K562 (cell line): ENCODE data around the gene GREB1. TPM values are rescaled to one million over a fixed set of nuclear protein-coding genes. Genes with fewer than 3 reads are reported as not detected.

Experiments
- ATAC-seq: fragments of 200-7000 bp; cut with Tn5 transposase; 3 replicates; pipeline ENCODE4 v1.9.1; 2020; ENCODE audit warnings: moderate library complexity
- BruUV-seq: library from RNA; stranded (reverse); fragments of 400-500 nt; replicated peaks from 2 replicates; lab custom pipeline; 2021; lab: Mats Ljungman, UMichigan
- CTCF ChIA-PET: fragments of 300-600 bp; formaldehyde crosslinking; extraction: SDS; loops from one replicate; lab custom pipeline; 2021; ENCODE audit warnings: low intra/inter-chr PET ratio; lab: Yijun Ruan, JAX
- POLR2A ChIA-PET: fragments of 300-600, 350-650 bp; sonication (Branson Sonifier 250); formaldehyde crosslinking; extraction: SDS; loops from one replicate; lab custom pipeline; 2021; ENCODE audit warnings: antibody characterized with exemption, inconsistent platforms; lab: Yijun Ruan, JAX
- DNase-seq, 4 experiments: peaks; one replicate each; pipeline versions ENCODE4 v3.0.0 to v3.0.0-alpha.2; 2011 to 2018; ENCODE audit warnings: low spot score in 3 of 4, mixed read lengths in 3 of 4; ENCODE audit errors: extremely low read depth in 1 of 4
- FAIRE-seq: peaks from 2 replicates; lab custom pipeline; 2011; peaks lifted over from hg19 to GRCh38; lab: Jason Lieb, UNC
- H2AFZ ChIP-seq: 2 replicates; pipeline ENCODE4 v1.6.0; 2011; ENCODE audit warnings: low read depth, low read length, control low read depth, inconsistent platforms
- H3K27ac ChIP-seq: fragments of 200-600 bp; 3 replicates; pipeline ENCODE4 v1.8.0; 2011; ENCODE audit warnings: low read depth, mild to moderate bottlenecking, control low read depth, inconsistent platforms, low read length, moderate library complexity, mixed read lengths; ENCODE audit errors: extremely low read depth
- H3K27me3 ChIP-seq, 2 experiments: fragments of 300-600 bp in 1 of 2; 2 replicates in 1 of 2; 3 replicates in 1 of 2; pipeline versions ENCODE4 v1.6.0 to v1.8.0; 2011; ENCODE audit warnings: inconsistent platforms in 2 of 2, low read length in 2 of 2, mild to moderate bottlenecking in 1 of 2, mixed read lengths in 1 of 2, moderate library complexity in 1 of 2; ENCODE audit not compliant: control insufficient read depth in 2 of 2, insufficient read depth in 2 of 2
- H3K36me3 ChIP-seq: fragments of 300-600 bp; 3 replicates; pipeline ENCODE4 v1.8.0; 2011; ENCODE audit warnings: mild to moderate bottlenecking, low read length, inconsistent platforms; ENCODE audit not compliant: control insufficient read depth, insufficient read depth
- H3K4me1 ChIP-seq, 2 experiments: fragments of 200-600 bp in 1 of 2; replicated peaks in 1 of 2; 2 replicates in 1 of 2; 3 replicates in 1 of 2; pipeline versions ENCODE4 v1.5.1 to v1.8.0; 2011; ENCODE audit warnings: inconsistent platforms in 2 of 2, low read length in 2 of 2, mild to moderate bottlenecking in 1 of 2, mixed read lengths in 1 of 2, moderate library complexity in 1 of 2; ENCODE audit not compliant: control insufficient read depth in 2 of 2, insufficient read depth in 2 of 2
- H3K4me2 ChIP-seq: 2 replicates; pipeline ENCODE4 v1.6.1; 2011; ENCODE audit warnings: low read length, control low read depth, inconsistent platforms, mixed read lengths; ENCODE audit not compliant: insufficient read depth
- H3K4me3 ChIP-seq: fragments of 200-600 bp; sonication (generic), shearing (Covaris generic); 2 replicates; pipeline ENCODE4 v1.5.1; 2016; ENCODE audit warnings: control low read depth, inconsistent platforms
- H3K79me2 ChIP-seq: fragments of 200-600 bp; 3 replicates; pipeline ENCODE4 v1.8.0; 2011; ENCODE audit warnings: low read length, inconsistent platforms; ENCODE audit not compliant: control insufficient read depth, insufficient read depth
- H3K9ac ChIP-seq, 2 experiments: 2 replicates each; pipeline versions ENCODE4 v1.6.0 to v1.6.1; 2011; ENCODE audit warnings: low read depth in 2 of 2, low read length in 2 of 2, control low read depth in 1 of 2, inconsistent platforms in 1 of 2, mild to moderate bottlenecking in 1 of 2, mixed read lengths in 1 of 2; ENCODE audit not compliant: insufficient read depth in 1 of 2
- H3K9me1 ChIP-seq: one replicate; pipeline ENCODE4 v1.6.0; 2011; ENCODE audit warnings: inconsistent platforms, mild to moderate bottlenecking, low read length, moderate library complexity; ENCODE audit not compliant: control insufficient read depth, insufficient read depth
- H3K9me3 ChIP-seq: replicated peaks from 2 replicates; pipeline ENCODE4 v1.5.1; 2011; ENCODE audit warnings: low read depth, low read length, inconsistent platforms; ENCODE audit not compliant: control insufficient read depth, insufficient read depth
- H4K20me1 ChIP-seq: replicated peaks from 2 replicates; pipeline ENCODE4 v1.6.1; 2011; ENCODE audit warnings: low read length, inconsistent platforms, mixed read lengths; ENCODE audit not compliant: control insufficient read depth, insufficient read depth
- ADNP ChIP-seq: fragments of 200-800 bp; sonication (Bioruptor generic); IDR thresholded peaks from 2 replicates; pipeline ENCODE4 v1.6.1; 2016; ENCODE audit warnings: missing genetic modification characterization, missing compliant biosample characterization
- DPF2 ChIP-seq: fragments of 450-650 bp; IDR thresholded peaks from 2 replicates; pipeline ENCODE4 v1.6.1; 2016
- ETS2 ChIP-seq: IDR thresholded peaks from 2 replicates; pipeline ENCODE4 v1.6.1; 2016; ENCODE audit warnings: borderline replicate concordance, missing genetic modification characterization, mild to moderate bottlenecking, moderate library complexity, missing compliant biosample characterization; ENCODE audit not compliant: poor library complexity, severe bottlenecking
- FOXA3 ChIP-seq, 2 experiments: fragments of 450-650 bp in 1 of 2; sonication (generic) in 1 of 2; formaldehyde crosslinking; IDR thresholded peaks in 1 of 2; conservative IDR thresholded peaks in 1 of 2; 2 replicates each; pipeline versions ENCODE4 v1.4.0 to v1.8.0; 2020 to 2022; ENCODE audit warnings: mild to moderate bottlenecking in 2 of 2, missing genetic modification reagents in 1 of 2
- GABPA ChIP-seq: fragments of 200-800 bp; sonication (Bioruptor generic); conservative IDR thresholded peaks from 2 replicates; pipeline ENCODE4 v1.6.1; 2016; ENCODE audit warnings: low read depth, missing genetic modification characterization, missing compliant biosample characterization
- GTF2B ChIP-seq: IDR thresholded peaks from 2 replicates; pipeline ENCODE4 v1.6.1; 2011; ENCODE audit not compliant: insufficient read length; ENCODE audit errors: extremely low read depth
- KLF6 ChIP-seq: fragments of 250-450 bp; sonication (Bioruptor Pico); IDR thresholded peaks from 2 replicates; pipeline ENCODE4 v1.4.0; 2020; ENCODE audit warnings: mild to moderate bottlenecking, moderate library complexity, borderline replicate concordance
- MEF2A ChIP-seq: IDR thresholded peaks from 2 replicates; pipeline ENCODE4 v1.6.1; 2011; ENCODE audit warnings: low read depth, mild to moderate bottlenecking, low read length, moderate library complexity; ENCODE audit not compliant: control insufficient read depth
- MTA1 ChIP-seq: fragments of 450-650 bp; IDR thresholded peaks from 2 replicates; pipeline ENCODE4 v1.6.1; 2017; ENCODE audit warnings: borderline replicate concordance
- NCOA6 ChIP-seq: fragments of 450-650 bp; IDR thresholded peaks from 2 replicates; pipeline ENCODE4 v1.6.1; 2017; ENCODE audit warnings: mild to moderate bottlenecking
- OTX1 ChIP-seq: fragments of 450-650 bp; formaldehyde crosslinking; IDR thresholded peaks from 2 replicates; pipeline ENCODE4 v1.4.0; 2022; ENCODE audit warnings: mild to moderate bottlenecking
- RAD51 ChIP-seq: fragments of 450-650 bp; IDR thresholded peaks from 2 replicates; pipeline ENCODE4 v1.7.1; 2016; ENCODE audit warnings: low read depth, mild to moderate bottlenecking, borderline replicate concordance
- SETDB1 ChIP-seq: IDR thresholded peaks from one replicate; pipeline ENCODE4 v1.6.1; 2012; ENCODE audit warnings: low read length, control low read depth, inconsistent platforms
- SMC3 ChIP-seq: conservative IDR thresholded peaks from 2 replicates; pipeline ENCODE4 v1.6.1; 2011; ENCODE audit warnings: low read depth, low read length, improper control_type of control experiment; ENCODE audit not compliant: insufficient read depth
- TCF7L2 ChIP-seq: fragments of 150-350 bp; IDR thresholded peaks from 2 replicates; pipeline ENCODE4 v1.6.1; 2016; ENCODE audit warnings: low read depth, mild to moderate bottlenecking, low read length, moderate library complexity
- ZNF436 ChIP-seq: fragments of 250-450, 450-650 bp; sonication (Bioruptor Pico); formaldehyde crosslinking; IDR thresholded peaks from 2 replicates; pipeline ENCODE4 v1.7.0; 2020; ENCODE audit warnings: mild to moderate bottlenecking
- WGBS: fragments of 100-300 bp; shearing (Covaris generic); methylation state at CpG from one replicate; pipeline ENCODE4 v1.1.6; 2016; ENCODE audit warnings: low coverage, mixed read lengths; ENCODE audit not compliant: insufficient coverage; ENCODE audit errors: missing lambda C conversion rate; 5-methylcytosine and 5-hydroxymethylcytosine counted together
- in situ Hi-C: fragments of 300-500 bp; cut with MboI; formaldehyde crosslinking; loops from 4 replicates; pipeline ENCODE4 v1.15.0; 2018; ENCODE audit warnings: inconsistent platforms, mixed read lengths
- intact Hi-C: fragments of 100-400 bp; cut with micrococcal nuclease; formaldehyde crosslinking; loops from 2 replicates; pipeline ENCODE4 v1.14.2; 2022
- polyA plus RNA-seq, 8 experiments: library from polyadenylated mRNA; depleted of rRNA in 4 of 8; stranded (reverse) in 5 of 8; unstranded in 3 of 8; fragments of >200 nt; fragmentation: Nextera tagmentation in 2 of 8; fragmentation: Illumina TruSeq in 1 of 8; extraction: Ambion mirVana in 2 of 8; extraction: Trizol in 1 of 8; gene quantifications; 2 replicates each; pipeline versions ENCODE4 v1.2.1 to v1.2.3, GENCODE V29; 2011 to 2014; ENCODE audit warnings: inconsistent platforms in 1 of 8, missing spikeins in 1 of 8
- total RNA-seq, 7 experiments: library from RNA; depleted of rRNA in 6 of 7; stranded (reverse); fragments of >200 nt in 6 of 7; fragmentation: Illumina TruSeq in 2 of 7; extraction: Trizol in 2 of 7; gene quantifications; 2 replicates each; pipeline versions ENCODE4 v1.2.1 to v1.2.3, GENCODE V29; 2011 to 2021; ENCODE audit warnings: low replicate concordance in 1 of 7
- TF ChIP-seq, protein P1 (sequence below): fragments of 200-800 bp; sonication (Bioruptor generic); IDR thresholded peaks from 2 replicates; pipeline ENCODE4 v1.6.1; 2017; ENCODE audit warnings: missing genetic modification characterization, missing compliant biosample characterization
- TF ChIP-seq, protein P2 (sequence below), 3 experiments: fragments of 200-800 bp in 1 of 3; fragments of 250-450 bp in 1 of 3; fragments of 450-650 bp in 1 of 3; sonication (Bioruptor Pico) in 1 of 3; sonication (Bioruptor generic) in 1 of 3; formaldehyde crosslinking in 1 of 3; IDR thresholded peaks; 2 replicates each; pipeline versions ENCODE4 v1.6.1 to v1.8.0; 2016 to 2022; ENCODE audit warnings: mild to moderate bottlenecking in 2 of 3, missing genetic modification characterization in 2 of 3, missing compliant biosample characterization in 1 of 3, moderate library complexity in 1 of 3

Gene GREB1
- total and polyA plus RNA-seq, 9 of the 15 experiments (the other 6 are each of a cell fraction or from before 2014, with no cell fraction given), result 0.04 to 0.86 (median 0.10) TPM; not detected in 1

- H3K9ac ChIP-seq, result no peak overlapping the region
- H3K36me3 ChIP-seq, result no peaks in the 10 kb centered on the region
- FAIRE-seq (no peak), ATAC-seq (no peak), DNase-seq (no peak)
- ChIA-PET POLR2A (no interaction called here), CTCF (no interaction called here)
- intact Hi-C loops, result no loop called here
- no peak overlapping the region for H3K4me3 ChIP-seq
- BruUV-seq, result no TSS peak
- H3K9me3 ChIP-seq, result peaks cover 2% of the 10 kb centered on the region; the same call in 1 of the 2 replicates
- no peaks in the 10 kb centered on the region for H3K79me2 ChIP-seq
- 9% methylated on average over 11 of the region's 11 CpGs for WGBS
- H3K9me1 ChIP-seq, result no peaks in the 10 kb centered on the region
- no peak overlapping the region for H3K4me2 ChIP-seq
- in situ Hi-C loops, result no loop called here
- no peak overlapping the region for H2AFZ ChIP-seq
- peaks cover 10 to 12% of the 10 kb centered on the region in 2 experiments; a peak in 4 of 5 replicates for H3K4me1 ChIP-seq
- peaks cover 20 to 64% of the 10 kb centered on the region in 2 experiments; a peak in 4 of 5 replicates for H3K27me3 ChIP-seq
- no peaks in the 10 kb centered on the region for H4K20me1 ChIP-seq
- H3K27ac ChIP-seq, result no peak overlapping the region
- TF ChIP-seq, protein P1, sequence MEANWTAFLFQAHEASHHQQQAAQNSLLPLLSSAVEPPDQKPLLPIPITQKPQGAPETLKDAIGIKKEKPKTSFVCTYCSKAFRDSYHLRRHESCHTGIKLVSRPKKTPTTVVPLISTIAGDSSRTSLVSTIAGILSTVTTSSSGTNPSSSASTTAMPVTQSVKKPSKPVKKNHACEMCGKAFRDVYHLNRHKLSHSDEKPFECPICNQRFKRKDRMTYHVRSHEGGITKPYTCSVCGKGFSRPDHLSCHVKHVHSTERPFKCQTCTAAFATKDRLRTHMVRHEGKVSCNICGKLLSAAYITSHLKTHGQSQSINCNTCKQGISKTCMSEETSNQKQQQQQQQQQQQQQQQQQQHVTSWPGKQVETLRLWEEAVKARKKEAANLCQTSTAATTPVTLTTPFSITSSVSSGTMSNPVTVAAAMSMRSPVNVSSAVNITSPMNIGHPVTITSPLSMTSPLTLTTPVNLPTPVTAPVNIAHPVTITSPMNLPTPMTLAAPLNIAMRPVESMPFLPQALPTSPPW, result no peak
- TF ChIP-seq RAD51 (no peak), ETS2 (tag) (no peak), GTF2B (no peak), KLF6 (CRISPR knock-in tag) (no peak), OTX1 (CRISPR knock-in tag) (no peak), ZNF436 (CRISPR knock-in tag) (no peak), SMC3 (no peak), DPF2 (no peak), MTA1 (no peak), MEF2A (no peak), ADNP (tag) (no peak), FOXA3 (CRISPR knock-in tag; conservative IDR thresholded peaks at IDR 0.05 in 1 of 2, IDR thresholded peaks at IDR 0.05 in 1 of 2) (no peak), SETDB1 (no peak), NCOA6 (no peak), TCF7L2 (no peak), GABPA (no peak)
- TF ChIP-seq, protein P2, sequence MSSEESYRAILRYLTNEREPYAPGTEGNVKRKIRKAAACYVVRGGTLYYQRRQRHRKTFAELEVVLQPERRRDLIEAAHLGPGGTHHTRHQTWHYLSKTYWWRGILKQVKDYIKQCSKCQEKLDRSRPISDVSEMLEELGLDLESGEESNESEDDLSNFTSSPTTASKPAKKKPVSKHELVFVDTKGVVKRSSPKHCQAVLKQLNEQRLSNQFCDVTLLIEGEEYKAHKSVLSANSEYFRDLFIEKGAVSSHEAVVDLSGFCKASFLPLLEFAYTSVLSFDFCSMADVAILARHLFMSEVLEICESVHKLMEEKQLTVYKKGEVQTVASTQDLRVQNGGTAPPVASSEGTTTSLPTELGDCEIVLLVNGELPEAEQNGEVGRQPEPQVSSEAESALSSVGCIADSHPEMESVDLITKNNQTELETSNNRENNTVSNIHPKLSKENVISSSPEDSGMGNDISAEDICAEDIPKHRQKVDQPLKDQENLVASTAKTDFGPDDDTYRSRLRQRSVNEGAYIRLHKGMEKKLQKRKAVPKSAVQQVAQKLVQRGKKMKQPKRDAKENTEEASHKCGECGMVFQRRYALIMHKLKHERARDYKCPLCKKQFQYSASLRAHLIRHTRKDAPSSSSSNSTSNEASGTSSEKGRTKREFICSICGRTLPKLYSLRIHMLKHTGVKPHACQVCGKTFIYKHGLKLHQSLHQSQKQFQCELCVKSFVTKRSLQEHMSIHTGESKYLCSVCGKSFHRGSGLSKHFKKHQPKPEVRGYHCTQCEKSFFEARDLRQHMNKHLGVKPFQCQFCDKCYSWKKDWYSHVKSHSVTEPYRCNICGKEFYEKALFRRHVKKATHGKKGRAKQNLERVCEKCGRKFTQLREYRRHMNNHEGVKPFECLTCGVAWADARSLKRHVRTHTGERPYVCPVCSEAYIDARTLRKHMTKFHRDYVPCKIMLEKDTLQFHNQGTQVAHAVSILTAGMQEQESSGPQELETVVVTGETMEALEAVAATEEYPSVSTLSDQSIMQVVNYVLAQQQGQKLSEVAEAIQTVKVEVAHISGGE (CRISPR knock-in tag; IDR thresholded peaks at IDR 0.05), result no peak
Measured at GRCh38 chr2:11657646-11658045, 123.8 kb downstream of the GREB1 start.
